T follicular helper cell (primary cell): ENCODE measurements around the gene RGS10.
A peak's percentile ranks its signal among the peaks of the same experiment; 100 is the strongest.
"Not testable (repeated sequence)": the region's sequence is repeated elsewhere in the genome, so short reads cannot be mapped to it uniquely, and the experiment has no call there.

ENCODE experiments used
- DNase-seq: peaks from one replicate; pipeline ENCODE4 v3.0.0-alpha.2; 2020; ENCODE audit warnings: low read depth
- total RNA-seq, 2 experiments: gene quantifications; one replicate each; lab custom pipeline; 2026; lab: John Stamatoyannopoulos, UW

Gene RGS10, protein sequence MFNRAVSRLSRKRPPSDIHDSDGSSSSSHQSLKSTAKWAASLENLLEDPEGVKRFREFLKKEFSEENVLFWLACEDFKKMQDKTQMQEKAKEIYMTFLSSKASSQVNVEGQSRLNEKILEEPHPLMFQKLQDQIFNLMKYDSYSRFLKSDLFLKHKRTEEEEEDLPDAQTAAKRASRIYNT
- total RNA-seq, result 70.8 to 120 reads per million in 2 experiments

- DNase-seq, result peak; percentile 72
Measured at GRCh38 chr10:119542357-119542987, at the start of gene RGS10. Gene RGS10, minus strand, starts transcription at chr10:119542719. Its CDS starts 81 bp downstream, at chr10:119542638.

DNA sequence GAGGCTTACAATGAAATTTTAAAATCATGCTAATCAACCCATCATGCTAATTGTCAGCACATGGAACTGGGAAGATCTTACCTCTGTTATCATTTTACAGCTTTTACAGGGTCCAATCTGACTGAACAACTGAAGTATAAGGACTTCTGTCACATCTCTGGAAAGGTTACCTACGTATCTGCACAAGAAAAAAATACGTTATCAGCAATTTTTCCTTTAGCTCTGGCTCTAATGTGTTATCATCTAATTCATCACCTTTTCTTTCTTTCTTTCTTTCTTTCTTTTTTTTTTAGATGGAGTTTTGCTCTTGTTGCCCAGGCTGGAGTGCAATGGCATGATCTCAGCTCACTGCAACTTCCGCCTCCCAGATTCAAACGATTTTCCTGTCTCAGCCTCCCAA, 45.6 kb upstream of the RGS10 start:
- DNase-seq, result no peak

GRCh38 chr10:119578355-119578754, 35.8 kb upstream of the RGS10 start:
- no peak for DNase-seq

DNA sequence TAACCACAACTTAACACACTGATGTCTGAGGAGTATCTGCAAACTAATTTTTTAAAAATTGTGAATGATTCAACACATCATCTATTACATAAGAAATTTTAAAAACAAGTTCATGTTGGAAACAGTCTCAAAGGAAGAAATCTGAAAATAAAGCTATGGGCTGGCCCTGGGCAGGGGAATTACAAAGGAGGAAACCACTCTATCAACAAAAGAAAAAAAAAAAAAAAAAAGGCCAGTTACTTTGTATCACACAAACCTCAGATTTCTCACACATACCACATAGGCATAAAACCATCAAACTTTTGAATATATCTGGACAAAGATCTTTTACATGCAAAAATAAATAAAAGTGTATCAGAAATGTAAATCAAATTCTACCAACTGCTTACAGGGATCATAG, 33.5 kb upstream of the RGS10 start:
- DNase-seq, result no peak

DNA sequence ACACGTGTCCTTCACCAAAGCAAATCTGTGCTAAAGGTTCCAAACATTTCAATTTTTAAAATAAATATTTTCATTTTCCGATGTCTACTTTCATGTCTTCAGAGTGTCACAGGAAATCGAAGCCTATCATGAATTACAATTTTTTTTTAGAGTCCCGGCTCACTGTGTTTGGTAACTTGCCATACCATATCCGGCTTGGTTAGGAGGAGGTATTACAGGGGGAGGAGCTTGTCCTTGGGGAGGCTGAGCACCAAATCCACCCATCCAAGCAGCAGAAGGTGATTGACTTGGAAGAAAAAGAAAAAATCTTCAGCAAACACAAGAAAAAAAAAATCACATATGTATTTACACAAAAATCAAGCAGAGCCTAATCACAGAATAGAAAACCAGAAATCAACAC, 33.0 kb upstream of the RGS10 start:
- peak; percentile 18 for DNase-seq

GRCh38 chr10:119567978-119568377, 25.5 kb upstream of the RGS10 start:
- no peak for DNase-seq

- no peak for DNase-seq
Measured at GRCh38 chr10:119562097-119562496, 19.6 kb upstream of the RGS10 start.

DNA sequence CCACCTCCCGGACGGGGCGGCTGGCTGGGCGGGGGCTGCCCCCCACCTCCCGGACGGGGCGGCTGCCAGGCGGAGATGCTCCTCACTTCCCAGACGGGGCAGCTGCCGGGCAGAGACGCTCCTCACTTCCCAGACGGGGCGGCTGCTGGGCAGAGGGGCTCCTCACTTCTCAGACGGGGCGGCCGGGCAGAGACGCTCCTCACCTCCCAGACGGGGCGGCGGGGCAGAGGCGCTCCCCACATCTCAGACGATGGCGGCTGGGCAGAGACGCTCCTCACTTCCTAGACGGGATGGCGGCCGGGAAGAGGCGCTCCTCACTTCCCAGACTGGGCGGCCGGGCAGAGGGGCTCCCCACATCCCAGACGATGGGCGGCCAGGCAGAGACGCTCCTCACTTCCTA, 17.0 kb upstream of the RGS10 start:
- DNase-seq, result not testable (repeated sequence)

DNA sequence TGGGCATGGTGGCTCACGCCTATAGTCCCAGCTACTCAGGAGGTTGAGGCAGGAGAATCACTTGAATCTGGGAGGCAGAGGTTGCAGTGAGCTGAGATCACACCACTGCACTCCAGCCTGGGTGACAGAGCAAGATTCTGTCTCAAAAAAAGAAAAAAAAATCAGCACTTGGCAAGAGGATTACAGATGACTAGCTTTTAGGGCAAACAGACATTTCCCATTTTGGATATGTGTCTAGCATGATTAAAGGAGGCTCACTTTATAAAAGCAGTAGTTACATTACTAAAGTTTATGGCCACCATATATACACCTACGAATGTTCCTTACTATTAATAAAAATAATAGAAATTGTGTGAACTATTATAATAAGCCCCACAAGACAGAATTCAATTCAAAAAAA, 13.6 kb upstream of the RGS10 start:
- not testable (repeated sequence) for DNase-seq

GRCh38 chr10:119555178-119555784, 12.8 kb upstream of the RGS10 start:
- no peak for DNase-seq

DNA sequence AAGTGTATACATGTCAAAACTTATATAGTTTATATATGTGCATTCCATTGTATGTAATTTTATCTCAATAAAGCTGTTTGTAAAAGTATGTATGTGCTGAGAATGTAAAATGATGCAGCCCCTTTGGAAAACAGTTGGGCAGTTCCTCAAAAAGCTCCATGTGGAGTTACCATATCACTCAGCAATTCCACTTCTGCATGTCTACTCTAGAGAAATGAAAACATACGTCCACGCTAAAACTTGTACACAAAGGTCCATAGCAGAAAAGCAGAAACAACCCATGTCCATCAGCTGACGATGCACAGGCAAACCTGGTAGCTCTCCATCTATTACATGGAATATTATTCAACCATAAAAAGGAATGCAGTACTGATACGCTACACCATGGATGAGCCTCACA, 8.3 kb upstream of the RGS10 start:
- no peak for DNase-seq

GRCh38 chr10:119549247-119549999, 6.9 kb upstream of the RGS10 start:
- no peak for DNase-seq

GRCh38 chr10:119546009-119546408, 3.5 kb upstream of the RGS10 start:
- DNase-seq, result no peak

DNA sequence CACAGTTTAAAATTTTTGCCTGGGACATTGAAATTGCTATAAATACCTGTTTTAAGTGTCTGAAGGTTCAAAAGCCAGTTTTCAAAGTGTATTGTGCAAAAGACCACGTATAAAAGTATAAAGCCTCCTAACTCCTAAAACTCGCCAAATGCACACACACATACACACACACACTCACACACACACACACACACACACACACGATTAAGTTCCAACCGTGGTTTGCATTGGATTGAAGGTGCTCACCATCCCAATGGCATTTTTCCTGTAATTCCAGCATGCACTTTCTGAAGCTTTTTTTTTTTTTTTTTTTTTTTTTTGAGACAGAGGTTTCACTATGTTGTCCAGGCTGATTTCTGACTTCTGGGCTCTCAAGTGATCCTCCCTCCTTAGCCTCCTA, 2.8 kb upstream of the RGS10 start:
- no peak for DNase-seq

DNA sequence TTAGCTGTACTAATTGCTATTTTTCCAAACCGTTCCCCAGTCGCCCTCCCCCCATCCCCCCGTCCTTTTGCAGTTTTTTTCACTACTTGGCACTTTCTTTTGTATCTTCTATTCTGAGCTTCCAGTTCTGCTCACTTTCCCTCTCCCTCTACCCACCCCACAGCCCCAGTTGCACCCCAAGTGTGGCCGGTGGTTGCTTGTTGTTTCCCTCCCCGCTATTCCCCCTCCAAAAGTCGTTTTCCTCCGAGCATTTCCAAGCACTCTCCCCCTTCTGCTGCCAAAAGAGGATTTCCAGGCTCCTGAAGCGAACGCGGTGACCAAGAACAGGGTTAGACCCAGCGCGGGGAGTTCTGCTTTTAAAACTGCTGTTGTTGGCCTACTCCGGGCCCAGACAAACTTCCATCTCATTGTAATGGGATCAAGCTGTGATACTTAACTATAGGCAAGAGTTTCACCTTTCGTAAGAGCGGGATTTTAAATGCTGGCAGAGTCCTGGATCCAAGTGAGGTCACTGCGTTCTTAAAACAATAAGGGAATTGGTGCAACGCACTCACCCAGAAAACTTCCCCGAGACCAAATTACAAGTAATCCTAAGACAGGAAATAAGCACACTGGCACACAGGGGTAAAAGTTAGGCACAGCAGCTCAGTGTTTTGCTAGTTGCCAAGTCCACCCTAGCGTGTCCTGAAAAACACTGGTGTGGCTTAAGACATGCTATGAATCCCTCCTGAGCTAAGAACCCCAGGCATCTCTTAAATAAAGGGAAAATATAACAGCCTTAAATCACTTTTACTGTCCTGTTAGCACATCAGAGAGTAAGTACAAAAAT, 1.5 kb upstream of the RGS10 start:
- no peak for DNase-seq

GRCh38 chr10:119542988-119543813, 682 bp upstream of the RGS10 start:
- peak; percentile 40 for DNase-seq

- DNase-seq, result peak; percentile 20
Measured at GRCh38 chr10:119541459-119542356, 811 bp downstream of the RGS10 start.

- no peak for DNase-seq
Measured at GRCh38 chr10:119541046-119541445, 1.5 kb downstream of the RGS10 start.

GRCh38 chr10:119540038-119540437, 2.5 kb downstream of the RGS10 start:
- no peak for DNase-seq

- DNase-seq, result no peak
Measured at GRCh38 chr10:119539359-119539825, 3.1 kb downstream of the RGS10 start.
